IMR-90 (cell line): Measurements from ENCODE around the gene BGN. TPM values are rescaled to one million over a fixed set of nuclear protein-coding genes. Genes with fewer than 3 reads are reported as not detected.

Experiments
- ATAC-seq: fragments of 200-7000 bp; cut with Tn5 transposase; 2 replicates; pipeline ENCODE4 v1.9.1; 2020; ENCODE audit warnings: low read depth, mild to moderate bottlenecking, moderate library complexity
- BruUV-seq: library from RNA; stranded (reverse); fragments of 400-500 nt; replicated peaks from 2 replicates; lab custom pipeline; 2021; lab: Mats Ljungman, UMichigan
- CTCF ChIA-PET: fragments of 300-600 bp; formaldehyde crosslinking; extraction: SDS; loops from one replicate; lab custom pipeline; 2021; ENCODE audit warnings: antibody characterized with exemption; lab: Yijun Ruan, JAX
- POLR2A ChIA-PET: fragments of 300-600 bp; sonication (Branson Sonifier 250); formaldehyde crosslinking; loops from one replicate; lab custom pipeline; 2022; ENCODE audit warnings: antibody characterized with exemption; ENCODE audit not compliant: unreplicated experiment; lab: Charles Lee
- DNase-seq: peaks from one replicate; pipeline ENCODE4 v3.0.0; 2013
- H2AFZ ChIP-seq: replicated peaks from 2 replicates; pipeline ENCODE3; 2013; ENCODE audit warnings: low read length, mild to moderate bottlenecking; ENCODE audit not compliant: poor library complexity
- H2AK5ac ChIP-seq: 2 replicates; pipeline ENCODE4 v1.6.1; 2013; ENCODE audit warnings: low read depth, low read length, inconsistent platforms
- H2AK9ac ChIP-seq: replicated peaks from 2 replicates; pipeline ENCODE3; 2013; ENCODE audit warnings: mild to moderate bottlenecking, low read depth, low read length, moderate library complexity; ENCODE audit not compliant: poor library complexity
- H2BK120ac ChIP-seq: 2 replicates; pipeline ENCODE4 v1.6.1; 2013; ENCODE audit warnings: low read depth, low read length, inconsistent platforms
- H2BK15ac ChIP-seq: 3 replicates; pipeline ENCODE4 v1.6.1; 2013; ENCODE audit warnings: low read depth, low read length, inconsistent platforms
- H2BK20ac ChIP-seq: 2 replicates; pipeline ENCODE4 v1.6.1; 2013; ENCODE audit warnings: low read depth, mild to moderate bottlenecking, inconsistent platforms, low read length, moderate library complexity
- H2BK5ac ChIP-seq: 2 replicates; pipeline ENCODE4 v1.6.1; 2013; ENCODE audit warnings: mild to moderate bottlenecking, low read depth, low read length, inconsistent platforms; ENCODE audit not compliant: poor library complexity, severe bottlenecking
- H3K14ac ChIP-seq: replicated peaks from 2 replicates; pipeline ENCODE4 v1.6.1; 2013; ENCODE audit warnings: low read depth, low read length, inconsistent platforms
- H3K18ac ChIP-seq: 2 replicates; pipeline ENCODE4 v1.6.1; 2013; ENCODE audit warnings: low read depth, low read length, control low read depth
- H3K23ac ChIP-seq: 2 replicates; pipeline ENCODE4 v1.6.1; 2013; ENCODE audit warnings: low read depth, low read length, inconsistent platforms
- H3K27ac ChIP-seq: 2 replicates; pipeline ENCODE4 v1.5.1; 2013; ENCODE audit warnings: mild to moderate bottlenecking, control low read depth, low read length; ENCODE audit not compliant: insufficient read depth
- H3K27me3 ChIP-seq: 2 replicates; pipeline ENCODE4 v1.6.1; 2013; ENCODE audit warnings: low read length; ENCODE audit not compliant: control insufficient read depth, insufficient read depth
- H3K36me3 ChIP-seq: 2 replicates; pipeline ENCODE4 v1.6.1; 2013; ENCODE audit warnings: low read length, mixed read lengths; ENCODE audit not compliant: control insufficient read depth, insufficient read depth
- H3K4ac ChIP-seq: 2 replicates; pipeline ENCODE4 v1.6.1; 2013; ENCODE audit warnings: low read depth, low read length, inconsistent platforms
- H3K4me1 ChIP-seq: 2 replicates; pipeline ENCODE4 v1.6.1; 2013; ENCODE audit warnings: low read length, mixed read lengths; ENCODE audit not compliant: control insufficient read depth, insufficient read depth
- H3K4me2 ChIP-seq: 2 replicates; pipeline ENCODE4 v1.6.1; 2013; ENCODE audit warnings: low read depth, mild to moderate bottlenecking, control low read depth, low read length, moderate library complexity
- H3K4me3 ChIP-seq: 2 replicates; pipeline ENCODE4 v1.5.1; 2013; ENCODE audit warnings: low read depth, mild to moderate bottlenecking, control low read depth, low read length, moderate library complexity; ENCODE audit not compliant: insufficient read depth
- H3K56ac ChIP-seq: 2 replicates; pipeline ENCODE4 v1.6.1; 2013; ENCODE audit warnings: low read length, inconsistent platforms; ENCODE audit not compliant: insufficient read depth; ENCODE audit errors: extremely low read depth
- H3K79me1 ChIP-seq, 2 experiments: 2 replicates each; pipeline ENCODE4 v1.6.1; 2013; ENCODE audit warnings: low read length in 2 of 2, inconsistent platforms in 1 of 2, low read depth in 1 of 2
- H3K9ac ChIP-seq: 2 replicates; pipeline ENCODE4 v1.6.1; 2013; ENCODE audit warnings: low read depth, low read length, control low read depth
- H3K9me1 ChIP-seq: 2 replicates; pipeline ENCODE4 v1.6.1; 2013; ENCODE audit warnings: low read length, inconsistent platforms; ENCODE audit not compliant: insufficient read depth
- H3K9me3 ChIP-seq: 2 replicates; pipeline ENCODE4 v1.6.1; 2013; ENCODE audit warnings: low read length; ENCODE audit not compliant: control insufficient read depth, insufficient read depth
- H4K20me1 ChIP-seq: 2 replicates; pipeline ENCODE4 v1.6.1; 2013; ENCODE audit warnings: low read length, inconsistent platforms; ENCODE audit not compliant: insufficient read depth
- H4K5ac ChIP-seq: 2 replicates; pipeline ENCODE4 v1.6.1; 2013; ENCODE audit warnings: mild to moderate bottlenecking, low read depth, low read length, control low read depth
- H4K8ac ChIP-seq, 2 experiments: 2 replicates each; pipeline ENCODE4 v1.6.1; 2013; ENCODE audit warnings: low read depth in 2 of 2, low read length in 2 of 2, control low read depth in 1 of 2, inconsistent platforms in 1 of 2
- H4K91ac ChIP-seq: 2 replicates; pipeline ENCODE4 v1.6.1; 2013; ENCODE audit warnings: low read depth, low read length, inconsistent platforms; ENCODE audit not compliant: insufficient read depth
- BHLHE40 ChIP-seq: fragments of 150-350 bp; IDR thresholded peaks from 2 replicates; pipeline ENCODE4 v1.6.1; 2016; ENCODE audit warnings: mild to moderate bottlenecking, low read depth, low read length
- ELK1 ChIP-seq: fragments of 150-350 bp; IDR thresholded peaks from 2 replicates; pipeline ENCODE4 v1.6.1; 2016; ENCODE audit warnings: low read depth, mild to moderate bottlenecking, low read length, moderate library complexity, borderline replicate concordance
- FOS ChIP-seq: fragments of 150-350 bp; IDR thresholded peaks from 2 replicates; pipeline ENCODE4 v1.6.1; 2016; ENCODE audit warnings: low read depth, low read length
- NFE2L2 ChIP-seq: fragments of 150-350 bp; IDR thresholded peaks from 2 replicates; pipeline ENCODE4 v1.6.1; 2016; ENCODE audit warnings: low read depth, mild to moderate bottlenecking, low read length
- RCOR1 ChIP-seq: IDR thresholded peaks from 2 replicates; pipeline ENCODE4 v1.6.1; 2012; ENCODE audit warnings: mild to moderate bottlenecking, low read length, improper control_type of control experiment; ENCODE audit not compliant: insufficient replicate concordance
- WGBS, 2 experiments: methylation state at CpG; one replicate each; pipeline versions ENCODE4 v1.1.5 to v1.1.7; 2013; ENCODE audit warnings: missing lambda C conversion rate in 2 of 2; ENCODE audit not compliant: insufficient read length in 1 of 2; ENCODE audit errors: extremely low coverage in 2 of 2; 5-methylcytosine and 5-hydroxymethylcytosine counted together
- dilution Hi-C: fragments of 300-500 bp; cut with HindIII; formaldehyde crosslinking; loops from one replicate; pipeline ENCODE4 v1.14.3; 2018; ENCODE audit warnings: low sequenced_read_pairs; ENCODE audit not compliant: unreplicated experiment
- in situ Hi-C: fragments of 300-500 bp; cut with MboI; formaldehyde crosslinking; loops from 3 replicates; pipeline ENCODE4 v1.14.3; 2019; ENCODE audit warnings: low sequenced_read_pairs, inconsistent platforms, mixed read lengths
- intact Hi-C: fragments of 100-400 bp; cut with micrococcal nuclease; formaldehyde crosslinking; loops from 2 replicates; pipeline ENCODE4 v1.10.0; 2022
- polyA plus RNA-seq, 3 experiments: library from polyadenylated mRNA; depleted of rRNA; stranded (reverse); fragments of >200 nt; gene quantifications; 2 replicates each; pipeline ENCODE4 v1.2.3, GENCODE V29; 2012; ENCODE audit warnings: low replicate concordance in 1 of 3
- total RNA-seq: library from RNA; depleted of rRNA; stranded (reverse); fragments of >200 nt; gene quantifications from 2 replicates; pipeline ENCODE4 v1.2.3, GENCODE V29; 2012
- TF ChIP-seq, protein P1 (sequence below): conservative IDR thresholded peaks from 2 replicates; pipeline ENCODE4 v1.5.1; 2012; ENCODE audit warnings: mild to moderate bottlenecking, low read depth, low read length, improper control_type of control experiment

The BGN gene
- total and polyA plus RNA-seq, 2 of the 4 experiments (the other 2 are of a cell fraction), result 11.3 to 298 TPM

DNA sequence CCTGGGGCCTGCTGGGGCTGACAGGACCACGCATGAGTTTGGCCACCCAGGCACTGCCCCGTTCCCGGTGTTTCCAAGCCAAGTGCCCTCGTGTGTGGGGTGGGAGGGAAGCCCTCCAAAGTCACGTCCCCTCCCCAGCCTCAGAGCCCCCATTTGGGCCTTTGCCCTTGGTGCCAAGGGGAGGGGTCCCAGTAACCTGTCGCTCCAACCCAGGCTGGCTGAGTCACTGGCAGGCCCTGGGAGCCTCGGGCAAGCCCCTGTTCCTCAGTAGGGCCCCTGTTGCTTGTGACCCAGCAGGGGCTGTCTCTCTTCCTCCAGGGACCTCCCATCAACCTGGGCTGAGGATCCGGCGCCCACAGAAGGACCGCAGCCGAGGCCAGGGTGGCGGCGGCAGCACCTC, 13.7 kb upstream of the BGN start:
- Histone ChIP-seq H3K14ac (no peak overlapping the region), H3K4ac (no peak overlapping the region), H2BK20ac (no peak overlapping the region), H2BK15ac (no peak overlapping the region), H4K5ac (no peak overlapping the region), H3K18ac (no peak overlapping the region), H2AK5ac (no peak overlapping the region), H2AFZ (no peak overlapping the region), H3K27me3 (no peaks in the 10 kb centered on the region), H3K23ac (no peak overlapping the region), H3K4me3 (no peak overlapping the region), H3K56ac (no peak overlapping the region), H2BK120ac (no peak overlapping the region), H4K8ac (no peak overlapping the region), H2AK9ac (no peak overlapping the region), H3K79me1 (peaks cover 0 to 5% of the 10 kb centered on the region in 2 experiments; a peak in 1 of 4 replicates), H3K4me2 (no peak overlapping the region), H4K20me1 (no peaks in the 10 kb centered on the region), H3K27ac (no peak overlapping the region), H2BK5ac (no peak overlapping the region), H3K4me1 (peaks cover 16% of the 10 kb centered on the region), H3K9ac (no peak overlapping the region), H3K36me3 (no peaks in the 10 kb centered on the region), H3K9me3 (no peaks in the 10 kb centered on the region), H3K9me1 (peaks cover 15% of the 10 kb centered on the region), H4K91ac (no peak overlapping the region)
- dilution Hi-C loops (no loop called here), in situ Hi-C loops (no loop called here), intact Hi-C loops (no loop called here)
- ChIA-PET POLR2A (no interaction called here), CTCF (no interaction called here)
- WGBS, 2 experiments, result 93% methylated on average over 3 of the region's 13 CpGs; no CpG with 5 or more reads in 1 of the 2 experiments
- BruUV-seq, result no TSS peak
- ATAC-seq (no peak), DNase-seq (no peak)
- TF ChIP-seq RCOR1 (no peak), ELK1 (no peak), BHLHE40 (no peak), NFE2L2 (no peak), FOS (no peak)
- TF ChIP-seq, protein P1, sequence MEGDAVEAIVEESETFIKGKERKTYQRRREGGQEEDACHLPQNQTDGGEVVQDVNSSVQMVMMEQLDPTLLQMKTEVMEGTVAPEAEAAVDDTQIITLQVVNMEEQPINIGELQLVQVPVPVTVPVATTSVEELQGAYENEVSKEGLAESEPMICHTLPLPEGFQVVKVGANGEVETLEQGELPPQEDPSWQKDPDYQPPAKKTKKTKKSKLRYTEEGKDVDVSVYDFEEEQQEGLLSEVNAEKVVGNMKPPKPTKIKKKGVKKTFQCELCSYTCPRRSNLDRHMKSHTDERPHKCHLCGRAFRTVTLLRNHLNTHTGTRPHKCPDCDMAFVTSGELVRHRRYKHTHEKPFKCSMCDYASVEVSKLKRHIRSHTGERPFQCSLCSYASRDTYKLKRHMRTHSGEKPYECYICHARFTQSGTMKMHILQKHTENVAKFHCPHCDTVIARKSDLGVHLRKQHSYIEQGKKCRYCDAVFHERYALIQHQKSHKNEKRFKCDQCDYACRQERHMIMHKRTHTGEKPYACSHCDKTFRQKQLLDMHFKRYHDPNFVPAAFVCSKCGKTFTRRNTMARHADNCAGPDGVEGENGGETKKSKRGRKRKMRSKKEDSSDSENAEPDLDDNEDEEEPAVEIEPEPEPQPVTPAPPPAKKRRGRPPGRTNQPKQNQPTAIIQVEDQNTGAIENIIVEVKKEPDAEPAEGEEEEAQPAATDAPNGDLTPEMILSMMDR, result no peak
